Duodenal mucosa (tissue), 2 donors: Measurements from ENCODE around the gene IL4I1.
"Not testable (repeated sequence)": the region's sequence is repeated elsewhere in the genome, so short reads cannot be mapped to it uniquely, and the experiment has no call there.

Experiments
- H3K27ac ChIP-seq: one replicate; pipeline ENCODE4 v1.7.0; 2013; ENCODE audit warnings: low read depth, low read length
- H3K27me3 ChIP-seq, 2 donors: one replicate each; pipeline ENCODE4 v1.7.0; 2013; ENCODE audit warnings: low read length in 2 of 2, control low read depth in 1 of 2; ENCODE audit not compliant: insufficient read depth in 2 of 2, control insufficient read depth in 1 of 2
- H3K36me3 ChIP-seq, 2 donors: one replicate each; pipeline ENCODE4 v1.7.0; 2013; ENCODE audit warnings: low read length in 2 of 2, control low read depth in 1 of 2; ENCODE audit not compliant: insufficient read depth in 2 of 2, control insufficient read depth in 1 of 2
- H3K4me1 ChIP-seq, 2 donors: one replicate each; pipeline ENCODE4 v1.7.0; 2013; ENCODE audit warnings: low read length in 2 of 2, control low read depth in 1 of 2; ENCODE audit not compliant: insufficient read depth in 2 of 2, control insufficient read depth in 1 of 2
- H3K4me3 ChIP-seq, 2 donors: one replicate each; pipeline ENCODE4 v1.7.0; 2013; ENCODE audit warnings: low read length in 2 of 2, low read depth in 1 of 2
- H3K9ac ChIP-seq, 2 donors: one replicate each; pipeline ENCODE4 v1.7.0; 2013; ENCODE audit warnings: low read length in 2 of 2, low read depth in 1 of 2
- H3K9me3 ChIP-seq, 2 donors: one replicate each; pipeline ENCODE4 v1.7.0; 2013; ENCODE audit warnings: low read length in 2 of 2, control low read depth in 1 of 2; ENCODE audit not compliant: control insufficient read depth in 1 of 2

Gene IL4I1

GRCh38 chr19:49896863-49897621, at the start of gene IL4I1:
Gene IL4I1, minus strand, starts transcription at chr19:49896887. Its CDS starts 727 bp downstream, at chr19:49896160.
- Histone ChIP-seq H3K27ac (peak within 1 kb of the TSS; percentile 36), H3K4me3 (peak within 1 kb of the TSS; percentile 36 to 45), H3K9ac (peak within 1 kb of the TSS; percentile 18 to 38)

GRCh38 chr19:49946415-49946814, 49.7 kb upstream of the IL4I1 start:
- no peaks in the 10 kb centered on the region for H3K9me3 ChIP-seq
- no peak overlapping the region for H3K4me3 ChIP-seq
- H3K36me3 ChIP-seq, result no peaks in the 10 kb centered on the region
- no peaks in the 10 kb centered on the region for H3K27me3 ChIP-seq
- H3K27ac ChIP-seq, result no peak overlapping the region
- no peak overlapping the region for H3K9ac ChIP-seq
- no peaks in the 10 kb centered on the region for H3K4me1 ChIP-seq

More at GRCh38 chr19:49896863-49897621, at the start of gene IL4I1:
- Histone ChIP-seq H3K9me3 (no peaks in the 10 kb centered on the region), H3K36me3 (no peaks in the 10 kb centered on the region), H3K4me1 (peaks cover 4 to 9% of the 10 kb centered on the region in 2 donors), H3K27me3 (no peaks in the 10 kb centered on the region)

GRCh38 chr19:49944567-49944966, 47.9 kb upstream of the IL4I1 start:
- not testable (repeated sequence) for H3K36me3 ChIP-seq, H3K4me3 ChIP-seq, H3K9me3 ChIP-seq, H3K4me1 ChIP-seq, H3K27ac ChIP-seq, H3K27me3 ChIP-seq, H3K9ac ChIP-seq

GRCh38 chr19:49940482-49940791, 43.8 kb upstream of the IL4I1 start:
- H3K9ac ChIP-seq, result no peak overlapping the region

GRCh38 chr19:49939721-49940481, 43.2 kb upstream of the IL4I1 start:
- Histone ChIP-seq H3K4me3 (no peak overlapping the region), H3K9me3 (no peaks in the 10 kb centered on the region), H3K27me3 (no peaks in the 10 kb centered on the region), H3K4me1 (peaks cover 3 to 6% of the 10 kb centered on the region in 2 donors), H3K27ac (no peak overlapping the region), H3K36me3 (no peaks in the 10 kb centered on the region), H3K9ac (no peak overlapping the region)

More at GRCh38 chr19:49940482-49940791, 43.8 kb upstream of the IL4I1 start:
- H3K4me1 ChIP-seq, result peaks cover 3 to 6% of the 10 kb centered on the region in 2 donors
- H3K27me3 ChIP-seq, result no peaks in the 10 kb centered on the region
- H3K4me3 ChIP-seq, result no peak overlapping the region
- H3K36me3 ChIP-seq, result no peaks in the 10 kb centered on the region
- H3K9me3 ChIP-seq, result no peaks in the 10 kb centered on the region
- no peak overlapping the region for H3K27ac ChIP-seq

GRCh38 chr19:49938662-49939061, 42.0 kb upstream of the IL4I1 start:
- H3K4me3 ChIP-seq, result no peak overlapping the region
- H3K27me3 ChIP-seq, result no peaks in the 10 kb centered on the region

GRCh38 chr19:49937750-49938381, 41.2 kb upstream of the IL4I1 start:
- Histone ChIP-seq H3K9ac (no peak overlapping the region), H3K27ac (no peak overlapping the region), H3K9me3 (no peaks in the 10 kb centered on the region), H3K4me3 (peak overlapping the region in 1 of 2 donors; percentile 45), H3K36me3 (no peaks in the 10 kb centered on the region), H3K4me1 (peaks cover 3 to 6% of the 10 kb centered on the region in 2 donors), H3K27me3 (no peaks in the 10 kb centered on the region)

More at GRCh38 chr19:49938662-49939061, 42.0 kb upstream of the IL4I1 start:
- Histone ChIP-seq H3K36me3 (no peaks in the 10 kb centered on the region), H3K9ac (no peak overlapping the region), H3K9me3 (no peaks in the 10 kb centered on the region), H3K4me1 (peaks cover 3 to 6% of the 10 kb centered on the region in 2 donors), H3K27ac (no peak overlapping the region)

GRCh38 chr19:49936549-49936948, 39.9 kb upstream of the IL4I1 start:
- Histone ChIP-seq H3K27ac (no peak overlapping the region), H3K4me3 (no peak overlapping the region), H3K36me3 (peaks cover 0 to 2% of the 10 kb centered on the region in 2 donors), H3K9ac (no peak overlapping the region), H3K27me3 (no peaks in the 10 kb centered on the region), H3K4me1 (peaks cover 3 to 6% of the 10 kb centered on the region in 2 donors), H3K9me3 (no peaks in the 10 kb centered on the region)

- no peaks in the 10 kb centered on the region for H3K27me3 ChIP-seq
- no peaks in the 10 kb centered on the region for H3K9me3 ChIP-seq
- H3K4me1 ChIP-seq, result peaks cover 3 to 6% of the 10 kb centered on the region in 2 donors
- no peak overlapping the region for H3K27ac ChIP-seq
- H3K36me3 ChIP-seq, result peaks cover 0 to 7% of the 10 kb centered on the region in 2 donors
- H3K4me3 ChIP-seq, result no peak overlapping the region
- no peak overlapping the region for H3K9ac ChIP-seq
These were observed 37.0 kb upstream of the IL4I1 start for GRCh38 chr19:49933643-49934042.

- Histone ChIP-seq H3K9ac (no peak overlapping the region), H3K4me3 (no peak overlapping the region), H3K27me3 (no peaks in the 10 kb centered on the region), H3K9me3 (no peaks in the 10 kb centered on the region), H3K27ac (no peak overlapping the region), H3K4me1 (peaks cover 4 to 7% of the 10 kb centered on the region in 2 donors), H3K36me3 (peaks cover 0 to 7% of the 10 kb centered on the region in 2 donors)
These were observed 36.0 kb upstream of the IL4I1 start for GRCh38 chr19:49932731-49933131.
